Dedifferentiated amniotic fluid mesenchymal stem cell (primary cell): ENCODE data around the gene CAB39.
"Not testable (repeated sequence)": the region's sequence is repeated elsewhere in the genome, so short reads cannot be mapped to it uniquely, and the experiment has no call there.

ENCODE experiments used
- DNase-seq: peaks from one replicate; pipeline ENCODE4 v3.0.0-alpha.2; 2016; ENCODE audit errors: extremely low spot score

Gene CAB39

DNA sequence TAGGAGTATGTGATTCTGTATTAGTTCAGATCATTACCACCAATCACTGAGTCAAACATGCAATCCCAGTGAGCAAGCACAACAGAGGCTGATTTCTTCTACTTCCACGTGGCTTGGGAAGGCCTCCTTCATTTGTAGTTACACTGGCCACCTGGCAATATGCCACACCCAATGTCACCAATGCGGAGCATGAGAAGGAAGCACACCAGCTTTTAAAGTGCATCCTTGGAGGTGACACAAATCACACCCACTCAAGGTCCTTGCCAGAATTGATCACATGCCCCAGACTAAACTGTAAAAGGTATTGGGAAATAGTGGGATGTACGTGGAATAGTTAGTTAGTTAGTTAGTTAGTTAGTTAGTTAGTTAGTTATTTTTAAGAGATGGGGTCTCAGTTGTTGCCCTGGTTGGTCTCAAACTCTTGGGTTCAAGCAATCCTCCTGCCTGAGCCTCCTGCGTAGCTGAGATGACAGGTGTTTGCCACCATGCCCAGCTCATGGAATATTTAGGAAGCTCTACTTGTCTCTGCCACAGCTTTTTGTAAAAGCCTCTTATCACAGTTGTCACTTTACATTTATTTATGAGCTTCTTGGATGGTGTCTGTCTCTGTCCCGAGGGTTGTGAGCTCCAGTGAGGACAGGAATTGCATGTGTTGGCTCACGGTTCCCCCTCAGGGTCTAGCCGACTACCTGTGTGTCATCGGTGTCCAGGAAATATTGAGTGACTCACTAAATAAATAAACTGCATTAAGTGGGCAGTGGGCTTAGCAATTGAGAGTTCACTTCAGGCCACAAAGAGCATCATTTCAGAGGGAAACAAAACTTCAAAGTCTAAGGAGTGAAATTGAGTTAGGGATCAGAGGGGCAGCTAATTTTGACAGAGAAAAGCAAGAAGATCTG is 28.1 kb upstream of the CAB39 start:
- DNase-seq = no peak

DNA sequence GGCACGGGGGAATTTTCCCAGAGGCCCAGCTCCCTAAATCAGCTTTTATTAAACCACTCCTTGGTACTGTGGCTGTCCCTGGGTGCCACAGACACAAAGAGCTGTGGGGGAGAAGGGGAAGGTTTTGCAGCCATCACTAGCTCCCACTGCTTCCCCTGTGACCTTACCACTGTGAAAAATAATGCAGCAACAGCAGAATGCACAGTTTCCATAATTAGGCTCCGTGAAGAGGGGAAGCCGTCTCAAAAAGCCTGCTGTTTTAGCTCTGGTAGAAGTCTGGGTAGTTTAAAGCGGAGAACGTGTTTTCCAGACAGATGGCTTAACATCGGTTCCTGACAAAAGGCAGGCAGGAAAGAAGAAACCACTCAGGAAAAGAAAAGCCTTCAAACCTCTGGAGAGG is 27.5 kb upstream of the CAB39 start:
- no peak for DNase-seq

DNA sequence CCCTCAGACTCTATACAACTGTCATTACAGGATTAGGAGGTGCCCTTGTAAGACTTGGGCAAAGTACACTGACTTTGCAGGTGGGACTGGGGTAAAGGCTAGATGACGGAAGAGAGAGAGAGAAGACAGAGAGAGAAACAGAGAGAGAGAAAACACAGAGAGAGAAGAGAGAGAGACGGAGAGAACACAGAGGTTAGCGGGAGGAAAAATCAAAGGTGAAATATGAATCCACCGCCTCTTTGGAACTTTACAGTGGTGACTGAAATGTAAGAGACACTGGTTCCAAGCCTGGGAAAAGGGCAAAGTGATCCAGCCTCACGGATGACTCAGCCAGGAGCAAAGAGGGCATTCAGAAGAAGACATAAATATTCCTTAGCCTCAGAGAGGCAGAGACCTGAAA is 25.1 kb upstream of the CAB39 start:
- DNase-seq = peak; percentile 14

GRCh38 chr2:230688490-230688889 is 24.2 kb upstream of the CAB39 start:
- peak; percentile 8 for DNase-seq

DNA sequence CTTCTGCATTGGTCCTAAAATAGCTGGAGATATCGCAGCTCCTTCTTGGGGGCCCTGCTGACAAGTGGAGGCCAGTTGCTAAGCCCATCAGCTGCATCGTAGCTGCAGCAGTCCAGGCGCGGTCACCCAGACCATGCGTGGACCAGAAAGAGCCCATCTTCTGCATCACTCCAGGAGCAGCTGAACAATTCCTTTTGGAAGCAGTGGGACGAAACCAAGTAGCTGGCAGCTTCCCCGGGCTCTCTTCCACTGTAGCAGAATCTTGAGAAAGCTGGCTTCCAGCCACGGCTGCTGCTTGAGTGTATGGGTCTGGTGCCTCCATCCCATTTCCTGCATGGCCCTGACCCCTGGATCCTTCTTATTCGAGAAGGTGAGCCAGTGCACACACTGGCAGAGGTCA is 22.2 kb upstream of the CAB39 start:
- DNase-seq = peak; percentile 8

DNA sequence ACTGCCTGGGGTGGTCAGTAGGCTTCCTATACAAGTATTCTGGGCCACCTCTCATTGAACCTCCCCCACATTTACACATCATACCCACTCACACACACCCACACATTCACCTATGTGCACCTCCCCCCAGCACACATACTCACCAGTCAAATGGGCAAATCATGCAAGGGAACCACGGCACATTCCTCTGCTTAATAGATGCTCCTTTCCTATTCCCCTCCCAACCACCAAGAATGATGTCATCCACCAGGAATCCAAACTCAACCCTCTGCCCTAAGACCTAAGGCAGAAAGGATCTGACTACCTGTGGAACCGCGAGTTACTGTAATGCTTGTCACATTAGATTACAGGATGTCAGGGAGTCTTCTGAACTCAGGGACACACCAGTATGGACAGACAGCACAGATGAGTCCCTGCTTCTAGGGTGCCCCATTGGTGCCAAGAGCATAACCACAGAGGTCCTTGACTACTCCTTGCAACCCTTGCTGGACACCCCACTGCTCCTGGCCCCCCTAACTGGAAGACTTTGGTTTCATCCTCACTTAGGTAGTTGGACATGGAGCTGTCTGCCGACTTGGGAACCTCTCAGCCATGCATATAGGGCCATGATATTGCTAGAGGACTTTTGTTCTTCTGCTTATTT is 21.5 kb upstream of the CAB39 start:
- peak; percentile 15 for DNase-seq

GRCh38 chr2:230692760-230693159 is 19.9 kb upstream of the CAB39 start:
- peak; percentile 8 for DNase-seq

DNA sequence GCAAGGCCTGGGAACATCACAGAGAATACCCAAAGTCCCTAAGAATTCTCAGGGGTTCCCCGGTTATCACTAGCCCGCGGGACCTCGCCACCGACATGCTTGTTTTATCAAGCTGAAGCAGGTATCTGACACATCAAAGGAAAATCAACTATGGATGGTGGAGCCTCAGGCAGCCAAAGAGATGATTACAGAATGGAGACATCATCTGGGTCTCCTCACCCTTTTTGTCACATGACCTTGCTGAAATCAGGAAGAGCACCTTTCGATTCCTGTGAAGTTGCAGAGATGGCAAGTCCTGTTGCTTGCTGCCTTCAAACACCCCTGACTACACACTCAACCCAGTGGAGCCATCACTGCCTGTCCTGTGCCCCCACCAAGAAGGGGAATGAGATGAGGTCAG is 19.2 kb upstream of the CAB39 start:
- peak; percentile 11 for DNase-seq

- DNase-seq = peak; percentile 6
Observed at GRCh38 chr2:230694241-230694640, 18.4 kb upstream of the CAB39 start.

DNA sequence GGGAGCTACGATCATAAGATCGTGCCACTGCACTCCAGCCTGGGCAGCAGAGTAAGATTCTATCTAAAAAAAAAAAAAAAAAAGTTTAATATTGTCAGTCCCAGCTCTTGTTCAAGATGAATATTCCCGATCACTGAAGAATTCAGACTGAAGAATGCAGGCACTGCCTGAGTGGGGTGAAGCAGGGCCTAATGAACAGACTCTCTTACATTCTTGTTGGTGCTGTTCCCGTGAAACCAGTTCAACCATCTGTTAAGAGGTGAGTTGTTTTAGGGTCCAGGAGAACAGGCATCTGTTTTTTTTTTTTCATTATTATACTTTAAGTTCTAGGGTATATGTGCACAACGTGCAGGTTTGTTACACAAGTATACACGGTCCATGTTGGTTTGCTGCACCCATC is 17.1 kb upstream of the CAB39 start:
- no peak for DNase-seq

DNA sequence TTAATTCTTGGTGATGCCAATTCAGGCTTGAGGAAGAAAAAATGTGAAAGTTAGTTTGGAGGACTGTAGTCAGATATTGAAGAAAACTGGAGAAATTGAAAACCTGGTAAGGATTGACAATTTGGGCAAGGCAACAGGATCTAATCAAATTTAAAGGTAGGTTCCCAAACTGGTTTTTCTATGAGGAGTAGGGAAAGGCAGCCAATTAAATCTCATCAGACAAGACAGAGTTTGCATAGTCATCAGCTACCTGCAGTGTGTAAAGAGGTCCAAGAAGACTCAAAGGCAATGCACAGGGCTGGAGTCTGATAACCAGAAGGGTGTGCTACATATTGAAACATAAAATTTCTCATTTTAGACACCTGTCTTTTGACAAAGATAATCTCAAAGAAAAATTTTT is 16.0 kb upstream of the CAB39 start:
- peak; percentile 6 for DNase-seq

GRCh38 chr2:230697676-230698075 is 15.0 kb upstream of the CAB39 start:
- DNase-seq = no peak

GRCh38 chr2:230698753-230699152 is 13.9 kb upstream of the CAB39 start:
- not testable (repeated sequence) for DNase-seq

- DNase-seq = no peak
Observed at GRCh38 chr2:230700447-230700846, 12.2 kb upstream of the CAB39 start.

GRCh38 chr2:230701308-230701707 is 11.3 kb upstream of the CAB39 start:
- DNase-seq = no peak

DNA sequence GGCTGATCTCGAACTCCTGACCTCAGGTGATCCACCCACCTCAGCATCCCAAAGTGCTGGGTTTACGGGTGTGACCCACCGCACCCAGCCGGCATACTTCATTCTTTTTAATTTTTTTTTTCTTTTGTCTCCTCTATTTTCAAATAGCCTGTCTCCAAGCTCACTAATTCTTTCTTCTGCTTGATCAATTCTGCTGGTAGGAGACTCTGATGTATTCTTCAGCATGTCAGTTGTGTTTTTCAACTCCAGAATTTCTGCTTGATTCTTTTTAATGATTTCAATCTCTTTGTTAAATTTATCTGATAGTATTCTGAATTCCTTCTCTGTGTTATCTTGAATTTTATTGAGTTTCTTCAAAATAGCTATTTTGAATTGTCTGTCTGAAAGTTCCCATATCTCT is 10.2 kb upstream of the CAB39 start:
- not testable (repeated sequence) for DNase-seq

- DNase-seq = no peak
Observed at GRCh38 chr2:230703514-230703913, 9.1 kb upstream of the CAB39 start.

- no peak for DNase-seq
Observed at GRCh38 chr2:230706053-230706521, 6.6 kb upstream of the CAB39 start.

- DNase-seq = no peak
Observed at GRCh38 chr2:230706966-230707365, 5.7 kb upstream of the CAB39 start.

DNA sequence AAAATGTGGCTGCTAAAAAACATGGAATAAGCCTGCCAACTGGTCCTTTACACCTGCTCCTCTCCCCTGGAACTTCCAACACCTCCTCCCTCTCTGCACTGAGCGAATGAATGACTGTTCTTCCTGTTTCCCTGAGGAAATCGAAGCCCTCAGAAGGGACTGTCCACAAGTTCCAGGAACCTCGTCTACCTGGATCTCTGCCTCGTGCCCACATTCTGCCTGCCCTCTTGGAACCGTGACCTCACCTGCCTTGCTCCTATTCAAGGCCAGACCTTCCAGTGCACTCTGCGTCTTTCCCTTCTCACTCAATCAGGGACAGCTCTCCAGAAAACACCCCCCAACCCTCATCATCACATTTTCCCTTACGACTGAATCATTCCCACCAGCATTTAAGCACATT is 4.4 kb upstream of the CAB39 start:
- DNase-seq = no peak

DNA sequence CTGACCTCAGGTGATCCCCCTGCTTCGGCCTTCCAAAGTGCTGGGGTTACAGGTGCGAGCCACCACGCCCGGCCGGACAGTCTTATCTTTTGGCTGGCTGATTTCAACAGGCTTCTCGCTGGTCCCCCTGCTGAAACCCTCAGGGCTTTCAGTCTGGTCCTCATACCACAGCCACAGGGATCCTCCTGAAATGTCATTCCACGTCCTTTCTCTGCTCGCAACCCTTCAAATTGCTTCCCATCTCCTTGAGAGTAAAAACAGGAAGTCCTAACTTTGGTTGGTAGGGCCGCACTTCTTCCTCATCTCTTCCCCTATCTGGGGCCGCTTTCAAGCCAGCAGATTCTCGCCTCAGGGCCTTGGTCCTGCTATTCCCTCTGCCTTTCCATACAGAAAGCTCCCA is 1.4 kb upstream of the CAB39 start:
- no peak for DNase-seq

GRCh38 chr2:230713331-230714135 is 891 bp downstream of the CAB39 start:
- DNase-seq = peak; percentile 22
